Upper lobe of left lung (tissue), 4 donors: Measurements from ENCODE around the gene PROM2.

ENCODE experiments used
- EP300 ChIP-seq, 4 donors: sonication (generic); formaldehyde crosslinking; IDR thresholded peaks; one replicate each; pipeline ENCODE4 v1.5.1; 2017; ENCODE audit warnings: antibody characterized with exemption in 4 of 4, control low read depth in 2 of 4
- POLR2A ChIP-seq, 4 donors: fragments of 450-650 bp; IDR thresholded peaks; one replicate each; pipeline ENCODE4 v1.5.1; 2016 to 2017; ENCODE audit warnings: antibody characterized with exemption in 4 of 4, mild to moderate bottlenecking in 2 of 4
- TF ChIP-seq, protein P1 (sequence below), 6 experiments: fragments of 450-650 bp in 4 of 6; fragments of 200-600 bp in 2 of 6; sonication (generic) in 2 of 6; IDR thresholded peaks; one replicate each; pipeline ENCODE4 v1.5.1; 2016 to 2019; ENCODE audit warnings: antibody characterized with exemption in 6 of 6

DNA sequence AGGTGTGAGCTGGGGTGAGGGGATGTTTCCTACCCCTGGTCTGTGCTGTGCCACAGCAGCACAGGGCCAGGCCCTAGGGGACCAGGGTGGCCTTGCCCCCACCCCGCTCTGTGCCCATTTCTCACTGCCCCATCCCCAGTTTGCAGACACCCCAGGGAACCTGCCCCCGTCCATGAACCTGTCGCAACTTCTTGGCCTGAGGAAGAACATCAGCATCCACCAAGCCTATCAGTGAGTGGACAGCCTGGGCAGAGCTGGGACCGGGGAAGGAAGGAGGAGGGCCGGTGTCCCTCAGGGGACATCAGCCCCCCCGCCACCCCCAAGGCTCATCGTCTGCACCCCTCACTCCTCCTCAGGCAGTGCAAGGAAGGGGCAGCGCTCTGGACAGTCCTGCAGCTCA, 7.5 kb downstream of the PROM2 start:
- TF ChIP-seq, protein P1, sequence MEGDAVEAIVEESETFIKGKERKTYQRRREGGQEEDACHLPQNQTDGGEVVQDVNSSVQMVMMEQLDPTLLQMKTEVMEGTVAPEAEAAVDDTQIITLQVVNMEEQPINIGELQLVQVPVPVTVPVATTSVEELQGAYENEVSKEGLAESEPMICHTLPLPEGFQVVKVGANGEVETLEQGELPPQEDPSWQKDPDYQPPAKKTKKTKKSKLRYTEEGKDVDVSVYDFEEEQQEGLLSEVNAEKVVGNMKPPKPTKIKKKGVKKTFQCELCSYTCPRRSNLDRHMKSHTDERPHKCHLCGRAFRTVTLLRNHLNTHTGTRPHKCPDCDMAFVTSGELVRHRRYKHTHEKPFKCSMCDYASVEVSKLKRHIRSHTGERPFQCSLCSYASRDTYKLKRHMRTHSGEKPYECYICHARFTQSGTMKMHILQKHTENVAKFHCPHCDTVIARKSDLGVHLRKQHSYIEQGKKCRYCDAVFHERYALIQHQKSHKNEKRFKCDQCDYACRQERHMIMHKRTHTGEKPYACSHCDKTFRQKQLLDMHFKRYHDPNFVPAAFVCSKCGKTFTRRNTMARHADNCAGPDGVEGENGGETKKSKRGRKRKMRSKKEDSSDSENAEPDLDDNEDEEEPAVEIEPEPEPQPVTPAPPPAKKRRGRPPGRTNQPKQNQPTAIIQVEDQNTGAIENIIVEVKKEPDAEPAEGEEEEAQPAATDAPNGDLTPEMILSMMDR (IDR thresholded peaks at IDR 0.05) = no peak
- TF ChIP-seq EP300 (IDR thresholded peaks at IDR 0.05) (no peak), POLR2A (IDR thresholded peaks at IDR 0.05) (no peak)
